DND-41 (cell line): ENCODE data around the gene AEBP2.
A peak's percentile ranks its signal among the peaks of the same experiment; 100 is the strongest.

ENCODE experiments used
- ATAC-seq: fragments of 200-7000 bp; cut with Tn5 transposase; 3 replicates; pipeline ENCODE4 v1.9.1; 2021; ENCODE audit warnings: low read depth; ENCODE audit not compliant: insufficient read depth
- DNase-seq: peaks from one replicate; pipeline ENCODE4 v3.0.0-alpha.2; 2020
- H2AFZ ChIP-seq: 2 replicates; pipeline ENCODE4 v1.6.0; 2012; ENCODE audit warnings: low read depth, low read length
- H3K27ac ChIP-seq: 2 replicates; pipeline ENCODE4 v1.5.1; 2012; ENCODE audit warnings: low read length, inconsistent platforms
- H3K27me3 ChIP-seq: fragments of 200-600 bp; sonication (generic); 2 replicates; pipeline ENCODE4 v1.6.0; 2012; ENCODE audit warnings: low read length, mild to moderate bottlenecking, inconsistent platforms; ENCODE audit not compliant: insufficient read depth, poor library complexity
- H3K36me3 ChIP-seq: 2 replicates; pipeline ENCODE4 v1.5.1; 2012; ENCODE audit warnings: low read length, inconsistent platforms; ENCODE audit not compliant: insufficient read depth
- H3K4me1 ChIP-seq: 2 replicates; pipeline ENCODE4 v1.5.1; 2012; ENCODE audit warnings: mild to moderate bottlenecking, low read length; ENCODE audit not compliant: insufficient read depth
- H3K4me2 ChIP-seq: 2 replicates; pipeline ENCODE4 v1.6.0; 2012; ENCODE audit warnings: mild to moderate bottlenecking, moderate library complexity, low read length, inconsistent platforms; ENCODE audit not compliant: insufficient read depth
- H3K4me3 ChIP-seq, 2 experiments: fragments of 200-600 bp in 1 of 2; shearing (Covaris generic) in 1 of 2; 2 replicates each; pipeline ENCODE4 v1.5.1; 2012 to 2016; ENCODE audit warnings: inconsistent platforms in 2 of 2, low read length in 2 of 2, mild to moderate bottlenecking in 2 of 2, low read depth in 1 of 2, moderate library complexity in 1 of 2
- H3K79me2 ChIP-seq: 2 replicates; pipeline ENCODE4 v1.6.0; 2012; ENCODE audit warnings: low read length, inconsistent platforms; ENCODE audit not compliant: insufficient read depth
- H3K9ac ChIP-seq: 2 replicates; pipeline ENCODE4 v1.6.0; 2012; ENCODE audit warnings: low read depth, mild to moderate bottlenecking, inconsistent platforms, low read length, moderate library complexity
- H3K9me3 ChIP-seq: 2 replicates; pipeline ENCODE4 v1.5.1; 2012; ENCODE audit warnings: low read length, moderate library complexity, mild to moderate bottlenecking, inconsistent platforms; ENCODE audit not compliant: insufficient read depth, severe bottlenecking
- H4K20me1 ChIP-seq: 2 replicates; pipeline ENCODE4 v1.6.0; 2012; ENCODE audit warnings: low read length; ENCODE audit not compliant: insufficient read depth
- EZH2 ChIP-seq: IDR thresholded peaks from 3 replicates; pipeline ENCODE4 v1.6.1; 2012; ENCODE audit warnings: borderline replicate concordance, low read depth, mild to moderate bottlenecking, moderate library complexity, low read length, inconsistent platforms; ENCODE audit not compliant: severe bottlenecking
- TF ChIP-seq, protein P1 (sequence below): IDR thresholded peaks from 2 replicates; pipeline ENCODE4 v1.5.1; 2012; ENCODE audit warnings: borderline replicate concordance, low read length, moderate library complexity, mild to moderate bottlenecking; ENCODE audit not compliant: poor library complexity, severe bottlenecking; ENCODE audit errors: extremely low read depth

The AEBP2 gene

DNA sequence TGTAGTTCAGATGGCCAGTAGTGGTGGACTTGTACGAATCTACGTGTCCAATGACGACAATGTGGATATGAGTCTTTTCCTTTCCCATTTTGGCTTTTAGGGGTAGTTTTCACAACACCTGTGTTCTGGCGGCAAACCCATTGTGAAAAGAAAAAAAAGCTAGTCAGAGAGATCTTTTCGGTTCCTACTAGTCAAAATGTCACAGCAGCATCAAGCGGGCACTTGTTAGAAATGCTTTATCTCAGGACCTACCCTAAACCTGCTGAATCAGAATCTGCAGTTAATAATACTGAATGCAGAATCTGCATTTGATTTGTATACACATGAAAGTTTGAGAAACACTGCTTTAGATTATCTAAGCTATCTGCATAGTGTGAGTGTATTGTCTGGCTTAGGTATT, 18.3 kb downstream of the AEBP2 start:
- no peak for ATAC-seq
- no peak for TF ChIP-seq EZH2
- TF ChIP-seq, protein P1, sequence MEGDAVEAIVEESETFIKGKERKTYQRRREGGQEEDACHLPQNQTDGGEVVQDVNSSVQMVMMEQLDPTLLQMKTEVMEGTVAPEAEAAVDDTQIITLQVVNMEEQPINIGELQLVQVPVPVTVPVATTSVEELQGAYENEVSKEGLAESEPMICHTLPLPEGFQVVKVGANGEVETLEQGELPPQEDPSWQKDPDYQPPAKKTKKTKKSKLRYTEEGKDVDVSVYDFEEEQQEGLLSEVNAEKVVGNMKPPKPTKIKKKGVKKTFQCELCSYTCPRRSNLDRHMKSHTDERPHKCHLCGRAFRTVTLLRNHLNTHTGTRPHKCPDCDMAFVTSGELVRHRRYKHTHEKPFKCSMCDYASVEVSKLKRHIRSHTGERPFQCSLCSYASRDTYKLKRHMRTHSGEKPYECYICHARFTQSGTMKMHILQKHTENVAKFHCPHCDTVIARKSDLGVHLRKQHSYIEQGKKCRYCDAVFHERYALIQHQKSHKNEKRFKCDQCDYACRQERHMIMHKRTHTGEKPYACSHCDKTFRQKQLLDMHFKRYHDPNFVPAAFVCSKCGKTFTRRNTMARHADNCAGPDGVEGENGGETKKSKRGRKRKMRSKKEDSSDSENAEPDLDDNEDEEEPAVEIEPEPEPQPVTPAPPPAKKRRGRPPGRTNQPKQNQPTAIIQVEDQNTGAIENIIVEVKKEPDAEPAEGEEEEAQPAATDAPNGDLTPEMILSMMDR, result no peak
- H3K4me3 ChIP-seq, result no peak overlapping the region

DNA sequence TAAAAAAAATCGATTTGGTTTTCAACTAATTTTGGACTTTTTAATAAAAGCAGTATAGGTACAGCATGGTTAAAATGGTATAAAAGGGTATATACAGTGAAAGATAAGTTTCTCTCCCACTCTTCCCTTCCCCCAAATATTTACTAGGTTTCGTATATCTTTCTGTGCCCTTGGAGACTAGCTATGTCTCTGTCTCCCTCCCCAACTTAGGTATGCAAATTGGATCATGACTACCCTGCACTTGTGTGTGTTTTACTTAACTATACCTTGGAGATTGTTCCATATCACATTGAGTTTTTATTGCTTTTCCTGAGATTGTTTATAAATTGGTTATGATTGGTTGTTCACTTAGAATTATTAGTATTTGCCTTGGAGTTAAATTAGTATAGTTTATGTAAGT, 19.4 kb downstream of the AEBP2 start:
- H2AFZ ChIP-seq, result no peak overlapping the region
- no peak for ATAC-seq

More for the DNA sequence above, 18.3 kb downstream of the AEBP2 start:
- DNase-seq, result no peak
- Histone ChIP-seq H3K4me1 (no peaks in the 10 kb centered on the region; the same call in none of the 2 replicates), H4K20me1 (peaks cover 77% of the 10 kb centered on the region), H3K9ac (no peak overlapping the region), H3K4me2 (no peak overlapping the region), H3K27ac (0 out of 2 replicates have a peak overlapping the region, but pooled peaks have one; percentile 32), H3K9me3 (no peaks in the 10 kb centered on the region), H3K79me2 (peaks cover 100% of the 10 kb centered on the region), H2AFZ (no peak overlapping the region), H3K36me3 (peaks cover 46% of the 10 kb centered on the region), H3K27me3 (no peaks in the 10 kb centered on the region)

DNA sequence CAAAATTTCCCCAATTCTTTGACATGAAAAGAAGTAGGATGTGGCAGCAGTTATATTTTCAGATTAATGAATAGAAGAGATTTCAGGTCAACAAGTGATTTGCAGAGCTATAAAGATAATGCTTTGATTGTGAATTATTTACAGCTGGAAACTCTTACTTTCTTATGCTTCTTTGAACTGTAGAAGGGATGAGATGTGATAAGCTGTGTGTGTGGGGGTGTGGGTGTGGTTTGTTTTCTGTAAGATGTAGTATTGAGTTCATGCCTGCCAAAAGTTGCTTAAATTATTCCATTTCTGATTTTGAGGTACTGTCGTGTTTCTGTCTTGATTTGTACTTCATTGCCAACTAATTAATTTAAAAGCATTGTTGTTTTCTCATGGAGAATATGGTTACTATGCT, 22.7 kb downstream of the AEBP2 start:
- Histone ChIP-seq H3K9me3 (no peaks in the 10 kb centered on the region), H3K27me3 (no peaks in the 10 kb centered on the region), H3K4me2 (no peak overlapping the region), H3K36me3 (peaks cover 56% of the 10 kb centered on the region), H3K4me3 (no peak overlapping the region), H3K79me2 (peaks cover 98% of the 10 kb centered on the region), H3K4me1 (no peaks in the 10 kb centered on the region; the same call in 1 of the 2 replicates), H3K27ac (no peak overlapping the region), H2AFZ (no peak overlapping the region), H4K20me1 (peaks cover 52% of the 10 kb centered on the region), H3K9ac (no peak overlapping the region)
- ATAC-seq (no peak), DNase-seq (no peak)
- TF ChIP-seq, protein P1, result no peak
- no peak for TF ChIP-seq EZH2

More for the DNA sequence above, 19.4 kb downstream of the AEBP2 start:
- Histone ChIP-seq H3K4me3 (no peak overlapping the region), H3K27ac (no peak overlapping the region), H3K9ac (no peak overlapping the region), H4K20me1 (peaks cover 73% of the 10 kb centered on the region), H3K79me2 (peaks cover 100% of the 10 kb centered on the region), H3K4me2 (no peak overlapping the region), H3K36me3 (peaks cover 50% of the 10 kb centered on the region), H3K4me1 (no peaks in the 10 kb centered on the region; the same call in 1 of the 2 replicates), H3K27me3 (no peaks in the 10 kb centered on the region), H3K9me3 (no peaks in the 10 kb centered on the region)
- TF ChIP-seq, protein P1, result no peak
- no peak for TF ChIP-seq EZH2
- DNase-seq, result no peak
